ENCODE results near the gene DHRS3. TPM values are rescaled to one million over a fixed set of nuclear protein-coding genes. Genes with fewer than 3 reads are reported as not detected.

Gene DHRS3
- total and polyA plus RNA-seq, 2 of the 13 experiments (the other 11 are each of a cell fraction or from before 2014, with no cell fraction given) = 48.5 to 90.5 TPM

DNA sequence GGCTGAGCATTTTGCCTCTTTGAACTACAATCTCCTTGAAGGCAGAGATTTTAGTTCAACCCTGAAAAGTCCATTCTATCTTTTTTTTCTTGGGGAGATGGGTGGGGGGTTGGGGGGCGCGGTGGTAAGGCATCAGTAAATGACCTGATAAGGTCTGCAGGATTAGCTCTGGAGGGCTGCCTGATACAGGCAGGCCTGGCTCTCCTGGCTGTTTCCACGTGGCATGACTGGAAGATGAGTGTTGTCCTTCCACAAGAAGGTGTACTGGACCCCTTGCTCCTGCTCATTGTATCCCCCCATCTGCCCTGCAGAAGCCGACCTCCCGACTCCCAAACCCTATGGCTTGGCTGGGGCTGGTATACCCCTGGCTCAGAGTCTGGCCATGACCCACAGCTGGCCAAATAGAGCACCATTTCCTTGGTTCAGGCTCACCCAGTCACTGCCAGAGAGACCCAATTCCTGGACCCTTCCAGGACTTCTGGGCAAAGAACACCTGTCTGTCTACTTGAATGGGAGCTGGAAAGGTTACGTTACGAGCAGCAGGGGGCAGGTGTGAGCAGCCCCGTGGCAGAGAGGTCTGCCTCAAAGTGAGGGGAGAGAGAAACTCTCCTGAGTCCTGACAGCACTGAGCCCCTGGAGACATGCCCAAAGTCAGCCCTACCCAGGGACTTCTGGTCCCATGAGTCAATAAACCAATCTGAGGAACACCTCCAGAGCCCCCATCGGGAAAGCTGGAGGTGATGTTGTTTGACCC lies 17.0 kb downstream of the DHRS3 start (continued):
- TF ChIP-seq, protein P1, sequence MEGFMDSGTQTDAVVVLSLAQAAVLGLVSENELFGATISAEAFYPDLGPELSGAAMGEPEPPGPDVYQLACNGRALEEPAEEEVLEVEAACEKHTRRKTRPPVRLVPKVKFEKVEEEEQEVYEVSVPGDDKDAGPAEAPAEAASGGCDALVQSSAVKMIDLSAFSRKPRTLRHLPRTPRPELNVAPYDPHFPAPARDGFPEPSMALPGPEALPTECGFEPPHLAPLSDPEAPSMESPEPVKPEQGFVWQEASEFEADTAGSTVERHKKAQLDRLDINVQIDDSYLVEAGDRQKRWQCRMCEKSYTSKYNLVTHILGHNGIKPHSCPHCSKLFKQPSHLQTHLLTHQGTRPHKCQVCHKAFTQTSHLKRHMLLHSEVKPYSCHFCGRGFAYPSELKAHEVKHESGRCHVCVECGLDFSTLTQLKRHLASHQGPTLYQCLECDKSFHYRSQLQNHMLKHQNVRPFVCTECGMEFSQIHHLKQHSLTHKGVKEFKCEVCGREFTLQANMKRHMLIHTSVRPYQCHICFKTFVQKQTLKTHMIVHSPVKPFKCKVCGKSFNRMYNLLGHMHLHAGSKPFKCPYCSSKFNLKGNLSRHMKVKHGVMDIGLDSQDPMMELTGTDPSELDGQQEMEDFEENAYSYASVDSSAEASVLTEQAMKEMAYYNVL (CRISPR knock-in tag; IDR thresholded peaks at IDR 0.05; ENCODE audit: borderline replicate concordance) = no peak
- TF ChIP-seq CAMTA2 (CRISPR knock-in tag; IDR thresholded peaks at IDR 0.05; ENCODE audit: borderline replicate concordance) (no peak), NFKB2 (CRISPR knock-in tag; IDR thresholded peaks at IDR 0.05; ENCODE audit: borderline replicate concordance) (0 out of 2 replicates have a peak, but pooled peaks have one; percentile 14), SALL1 (CRISPR knock-in tag; IDR thresholded peaks at IDR 0.05) (peak; percentile 20; the same call in 1 of the 2 replicates), TBP (CRISPR knock-in tag; IDR thresholded peaks at IDR 0.05) (no peak), ESRRA (CRISPR knock-in tag; IDR thresholded peaks at IDR 0.05; ENCODE audit: low read depth) (0 out of 2 replicates have a peak, but pooled peaks have one; percentile 27), RXRB (CRISPR knock-in tag; IDR thresholded peaks at IDR 0.05; ENCODE audit: borderline replicate concordance) (no peak), ZSCAN9 (CRISPR knock-in tag; IDR thresholded peaks at IDR 0.05; ENCODE audit: borderline replicate concordance) (no peak), ZNF207 (IDR thresholded peaks at IDR 0.05; ENCODE audit: borderline replicate concordance) (no peak), ZNF160 (CRISPR knock-in tag; IDR thresholded peaks at IDR 0.05) (no peak), NR3C1 (CRISPR knock-in tag; IDR thresholded peaks at IDR 0.05) (no peak)
- TF ChIP-seq, protein P2, sequence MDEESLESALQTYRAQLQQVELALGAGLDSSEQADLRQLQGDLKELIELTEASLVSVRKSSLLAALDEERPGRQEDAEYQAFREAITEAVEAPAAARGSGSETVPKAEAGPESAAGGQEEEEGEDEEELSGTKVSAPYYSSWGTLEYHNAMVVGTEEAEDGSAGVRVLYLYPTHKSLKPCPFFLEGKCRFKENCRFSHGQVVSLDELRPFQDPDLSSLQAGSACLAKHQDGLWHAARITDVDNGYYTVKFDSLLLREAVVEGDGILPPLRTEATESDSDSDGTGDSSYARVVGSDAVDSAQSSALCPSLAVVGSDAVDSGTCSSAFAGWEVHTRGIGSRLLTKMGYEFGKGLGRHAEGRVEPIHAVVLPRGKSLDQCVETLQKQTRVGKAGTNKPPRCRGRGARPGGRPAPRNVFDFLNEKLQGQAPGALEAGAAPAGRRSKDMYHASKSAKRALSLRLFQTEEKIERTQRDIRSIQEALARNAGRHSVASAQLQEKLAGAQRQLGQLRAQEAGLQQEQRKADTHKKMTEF (CRISPR knock-in tag; IDR thresholded peaks at IDR 0.05) = no peak
- TF ChIP-seq, protein P3, sequence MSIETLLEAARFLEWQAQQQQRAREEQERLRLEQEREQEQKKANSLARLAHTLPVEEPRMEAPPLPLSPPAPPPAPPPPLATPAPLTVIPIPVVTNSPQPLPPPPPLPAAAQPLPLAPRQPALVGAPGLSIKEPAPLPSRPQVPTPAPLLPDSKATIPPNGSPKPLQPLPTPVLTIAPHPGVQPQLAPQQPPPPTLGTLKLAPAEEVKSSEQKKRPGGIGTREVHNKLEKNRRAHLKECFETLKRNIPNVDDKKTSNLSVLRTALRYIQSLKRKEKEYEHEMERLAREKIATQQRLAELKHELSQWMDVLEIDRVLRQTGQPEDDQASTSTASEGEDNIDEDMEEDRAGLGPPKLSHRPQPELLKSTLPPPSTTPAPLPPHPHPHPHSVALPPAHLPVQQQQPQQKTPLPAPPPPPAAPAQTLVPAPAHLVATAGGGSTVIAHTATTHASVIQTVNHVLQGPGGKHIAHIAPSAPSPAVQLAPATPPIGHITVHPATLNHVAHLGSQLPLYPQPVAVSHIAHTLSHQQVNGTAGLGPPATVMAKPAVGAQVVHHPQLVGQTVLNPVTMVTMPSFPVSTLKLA (IDR thresholded peaks at IDR 0.05) = no peak
- TF ChIP-seq, protein P4, sequence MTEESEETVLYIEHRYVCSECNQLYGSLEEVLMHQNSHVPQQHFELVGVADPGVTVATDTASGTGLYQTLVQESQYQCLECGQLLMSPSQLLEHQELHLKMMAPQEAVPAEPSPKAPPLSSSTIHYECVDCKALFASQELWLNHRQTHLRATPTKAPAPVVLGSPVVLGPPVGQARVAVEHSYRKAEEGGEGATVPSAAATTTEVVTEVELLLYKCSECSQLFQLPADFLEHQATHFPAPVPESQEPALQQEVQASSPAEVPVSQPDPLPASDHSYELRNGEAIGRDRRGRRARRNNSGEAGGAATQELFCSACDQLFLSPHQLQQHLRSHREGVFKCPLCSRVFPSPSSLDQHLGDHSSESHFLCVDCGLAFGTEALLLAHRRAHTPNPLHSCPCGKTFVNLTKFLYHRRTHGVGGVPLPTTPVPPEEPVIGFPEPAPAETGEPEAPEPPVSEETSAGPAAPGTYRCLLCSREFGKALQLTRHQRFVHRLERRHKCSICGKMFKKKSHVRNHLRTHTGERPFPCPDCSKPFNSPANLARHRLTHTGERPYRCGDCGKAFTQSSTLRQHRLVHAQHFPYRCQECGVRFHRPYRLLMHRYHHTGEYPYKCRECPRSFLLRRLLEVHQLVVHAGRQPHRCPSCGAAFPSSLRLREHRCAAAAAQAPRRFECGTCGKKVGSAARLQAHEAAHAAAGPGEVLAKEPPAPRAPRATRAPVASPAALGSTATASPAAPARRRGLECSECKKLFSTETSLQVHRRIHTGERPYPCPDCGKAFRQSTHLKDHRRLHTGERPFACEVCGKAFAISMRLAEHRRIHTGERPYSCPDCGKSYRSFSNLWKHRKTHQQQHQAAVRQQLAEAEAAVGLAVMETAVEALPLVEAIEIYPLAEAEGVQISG (CRISPR knock-in tag; IDR thresholded peaks at IDR 0.05) = 0 out of 2 replicates have a peak, but pooled peaks have one; percentile 9
- TF ChIP-seq, protein P5, sequence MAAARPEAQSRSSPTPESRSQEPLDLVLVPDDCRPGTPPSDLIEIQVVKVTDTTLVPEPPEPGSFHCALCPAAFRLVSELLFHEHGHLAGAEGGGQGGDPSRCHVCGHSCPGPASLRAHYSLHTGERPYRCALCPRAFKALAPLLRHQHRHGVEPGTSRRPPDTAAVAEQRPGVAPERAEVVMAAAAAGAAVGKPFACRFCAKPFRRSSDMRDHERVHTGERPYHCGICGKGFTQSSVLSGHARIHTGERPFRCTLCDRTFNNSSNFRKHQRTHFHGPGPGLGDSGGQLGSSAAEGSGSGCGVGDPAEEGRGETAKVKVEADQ (CRISPR knock-in tag; IDR thresholded peaks at IDR 0.05; ENCODE audit: borderline replicate concordance) = no peak
- TF ChIP-seq, protein P6, sequence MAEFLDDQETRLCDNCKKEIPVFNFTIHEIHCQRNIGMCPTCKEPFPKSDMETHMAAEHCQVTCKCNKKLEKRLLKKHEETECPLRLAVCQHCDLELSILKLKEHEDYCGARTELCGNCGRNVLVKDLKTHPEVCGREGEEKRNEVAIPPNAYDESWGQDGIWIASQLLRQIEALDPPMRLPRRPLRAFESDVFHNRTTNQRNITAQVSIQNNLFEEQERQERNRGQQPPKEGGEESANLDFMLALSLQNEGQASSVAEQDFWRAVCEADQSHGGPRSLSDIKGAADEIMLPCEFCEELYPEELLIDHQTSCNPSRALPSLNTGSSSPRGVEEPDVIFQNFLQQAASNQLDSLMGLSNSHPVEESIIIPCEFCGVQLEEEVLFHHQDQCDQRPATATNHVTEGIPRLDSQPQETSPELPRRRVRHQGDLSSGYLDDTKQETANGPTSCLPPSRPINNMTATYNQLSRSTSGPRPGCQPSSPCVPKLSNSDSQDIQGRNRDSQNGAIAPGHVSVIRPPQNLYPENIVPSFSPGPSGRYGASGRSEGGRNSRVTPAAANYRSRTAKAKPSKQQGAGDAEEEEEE (CRISPR knock-in tag; IDR thresholded peaks at IDR 0.05; ENCODE audit: borderline replicate concordance) = no peak
- TF ChIP-seq, protein P7, sequence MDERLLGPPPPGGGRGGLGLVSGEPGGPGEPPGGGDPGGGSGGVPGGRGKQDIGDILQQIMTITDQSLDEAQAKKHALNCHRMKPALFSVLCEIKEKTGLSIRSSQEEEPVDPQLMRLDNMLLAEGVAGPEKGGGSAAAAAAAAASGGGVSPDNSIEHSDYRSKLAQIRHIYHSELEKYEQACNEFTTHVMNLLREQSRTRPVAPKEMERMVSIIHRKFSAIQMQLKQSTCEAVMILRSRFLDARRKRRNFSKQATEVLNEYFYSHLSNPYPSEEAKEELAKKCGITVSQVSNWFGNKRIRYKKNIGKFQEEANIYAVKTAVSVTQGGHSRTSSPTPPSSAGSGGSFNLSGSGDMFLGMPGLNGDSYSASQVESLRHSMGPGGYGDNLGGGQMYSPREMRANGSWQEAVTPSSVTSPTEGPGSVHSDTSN (CRISPR knock-in tag; IDR thresholded peaks at IDR 0.05) = no peak
